H1 (cell line): Measurements from ENCODE around the gene CACNA2D4. TPM values are rescaled to one million over a fixed set of nuclear protein-coding genes. Genes with fewer than 3 reads are reported as not detected.

Experiments
- CTCF ChIA-PET: fragments of 300-600 bp; sonication (Branson Sonifier 250); formaldehyde crosslinking; loops from one replicate; lab custom pipeline; 2021; ENCODE audit not compliant: partially characterized antibody; lab: Charles Lee
- POLR2A ChIA-PET: fragments of 300-600 bp; sonication (Branson Sonifier 250); formaldehyde crosslinking; loops from one replicate; lab custom pipeline; 2021; ENCODE audit warnings: inconsistent platforms; ENCODE audit not compliant: partially characterized antibody; lab: Charles Lee
- DNase-seq, 2 experiments: peaks; one replicate each; pipeline versions ENCODE4 v3.0.0 to v3.0.0-alpha.2; 2010 to 2022; ENCODE audit warnings: low spot score in 2 of 2, low read depth in 1 of 2, mixed read lengths in 1 of 2
- FAIRE-seq: peaks from 2 replicates; lab custom pipeline; 2011; peaks lifted over from hg19 to GRCh38; lab: Jason Lieb, UNC
- H2AFZ ChIP-seq: 2 replicates; pipeline ENCODE4 v1.8.1; 2012; ENCODE audit warnings: low read length, inconsistent platforms
- H2AK5ac ChIP-seq: 2 replicates; pipeline ENCODE4 v1.6.1; 2013; ENCODE audit warnings: low read depth, low read length
- H2BK120ac ChIP-seq: replicated peaks from 2 replicates; pipeline ENCODE3; 2013; ENCODE audit warnings: low read depth, low read length, inconsistent platforms
- H2BK12ac ChIP-seq: 2 replicates; pipeline ENCODE4 v1.6.1; 2013; ENCODE audit warnings: low read depth, low read length
- H2BK15ac ChIP-seq: 2 replicates; pipeline ENCODE4 v1.6.1; 2013; ENCODE audit warnings: low read length
- H2BK20ac ChIP-seq: 2 replicates; pipeline ENCODE4 v1.6.1; 2013; ENCODE audit warnings: low read length
- H2BK5ac ChIP-seq: 2 replicates; pipeline ENCODE4 v1.6.1; 2013; ENCODE audit warnings: low read depth, low read length
- H3K14ac ChIP-seq: 2 replicates; pipeline ENCODE4 v1.6.1; 2013; ENCODE audit warnings: inconsistent platforms; ENCODE audit not compliant: insufficient read length
- H3K18ac ChIP-seq: 2 replicates; pipeline ENCODE4 v1.6.1; 2013; ENCODE audit warnings: low read length; ENCODE audit errors: extremely low read depth
- H3K23ac ChIP-seq: 2 replicates; pipeline ENCODE4 v1.6.1; 2013; ENCODE audit warnings: inconsistent platforms; ENCODE audit not compliant: insufficient read length
- H3K23me2 ChIP-seq: 2 replicates; pipeline ENCODE4 v1.6.1; 2013; ENCODE audit warnings: low read depth, low read length
- H3K27ac ChIP-seq: 2 replicates; pipeline ENCODE4 v1.6.1; 2011; ENCODE audit warnings: low read depth, low read length, inconsistent platforms
- H3K27me3 ChIP-seq, 4 experiments: replicated peaks in 1 of 4; 1 replicate in 1 of 4; 2 replicates in 3 of 4; pipeline versions ENCODE4 v1.6.1 to v1.8.1; 2011 to 2013; ENCODE audit warnings: low read length in 3 of 4, mild to moderate bottlenecking in 3 of 4, inconsistent platforms in 2 of 4, mixed read lengths in 2 of 4, moderate library complexity in 1 of 4; ENCODE audit not compliant: control insufficient read depth in 3 of 4, insufficient read depth in 3 of 4; ENCODE audit errors: extremely low read depth in 1 of 4
- H3K36me3 ChIP-seq, 4 experiments: 2 replicates each; pipeline versions ENCODE4 v1.6.1 to v1.8.1; 2011 to 2013; ENCODE audit warnings: mild to moderate bottlenecking in 4 of 4, low read length in 3 of 4, moderate library complexity in 2 of 4, control low read depth in 1 of 4, inconsistent platforms in 1 of 4; ENCODE audit not compliant: insufficient read depth in 4 of 4, control insufficient read depth in 2 of 4
- H3K4ac ChIP-seq: replicated peaks from 2 replicates; pipeline ENCODE3; 2013; ENCODE audit warnings: low read length, low read depth, mixed read lengths, inconsistent platforms; ENCODE audit not compliant: insufficient read length
- H3K4me1 ChIP-seq, 4 experiments: replicated peaks in 1 of 4; 1 replicate in 1 of 4; 2 replicates in 3 of 4; pipeline versions ENCODE4 v1.6.1 to v1.8.1; 2011 to 2013; ENCODE audit warnings: low read length in 3 of 4, inconsistent platforms in 2 of 4, mixed read lengths in 1 of 4; ENCODE audit not compliant: insufficient read depth in 4 of 4, control insufficient read depth in 3 of 4
- H3K4me2 ChIP-seq, 2 experiments: 2 replicates each; pipeline versions ENCODE4 v1.6.1 to v1.8.1; 2011 to 2013; ENCODE audit warnings: low read depth in 2 of 2, low read length in 2 of 2, control low read depth in 1 of 2, inconsistent platforms in 1 of 2, mild to moderate bottlenecking in 1 of 2; ENCODE audit not compliant: insufficient read depth in 1 of 2
- H3K4me3 ChIP-seq, 4 experiments: fragments of 200-600, 300-600 bp in 1 of 4; sonication (generic), shearing (Covaris generic), sonication (Bioruptor Twin) in 1 of 4; 2 replicates each; pipeline versions ENCODE4 v1.5.1 to v1.8.1; 2011 to 2016; ENCODE audit warnings: low read length in 4 of 4, low read depth in 3 of 4, control low read depth in 2 of 4, inconsistent platforms in 2 of 4, mild to moderate bottlenecking in 2 of 4, mixed read lengths in 1 of 4, moderate library complexity in 1 of 4; ENCODE audit not compliant: insufficient read depth in 2 of 4; ENCODE audit errors: extremely low read depth in 1 of 4
- H3K56ac ChIP-seq: replicated peaks from 2 replicates; pipeline ENCODE3; 2013; ENCODE audit warnings: low read depth, mild to moderate bottlenecking, mixed read lengths, low read length, inconsistent platforms; ENCODE audit not compliant: insufficient read length
- H3K79me1 ChIP-seq: 2 replicates; pipeline ENCODE4 v1.6.1; 2013; ENCODE audit warnings: low read depth, low read length, control low read depth
- H3K79me2 ChIP-seq, 2 experiments: 2 replicates each; pipeline versions ENCODE4 v1.6.1 to v1.8.1; 2012 to 2013; ENCODE audit warnings: low read length in 2 of 2, mild to moderate bottlenecking in 2 of 2, inconsistent platforms in 1 of 2; ENCODE audit not compliant: insufficient read depth in 2 of 2, control insufficient read depth in 1 of 2
- H3K9ac ChIP-seq, 4 experiments: replicated peaks in 1 of 4; 1 replicate in 1 of 4; 2 replicates in 3 of 4; pipeline versions ENCODE4 v1.6.1 to v1.8.1; 2011 to 2013; ENCODE audit warnings: low read depth in 3 of 4, low read length in 3 of 4, control low read depth in 2 of 4, mild to moderate bottlenecking in 2 of 4, moderate library complexity in 2 of 4, inconsistent platforms in 1 of 4; ENCODE audit errors: extremely low read depth in 1 of 4
- H3K9me3 ChIP-seq, 2 experiments: 2 replicates each; pipeline versions ENCODE4 v1.6.1 to v1.8.1; 2012 to 2013; ENCODE audit warnings: mild to moderate bottlenecking in 2 of 2, moderate library complexity in 2 of 2, control low read depth in 1 of 2, inconsistent platforms in 1 of 2, low read depth in 1 of 2, low read length in 1 of 2, mixed read lengths in 1 of 2; ENCODE audit not compliant: insufficient read depth in 2 of 2
- H4K20me1 ChIP-seq, 2 experiments: replicated peaks in 1 of 2; 2 replicates each; pipeline versions ENCODE3 to v1.8.1; 2011 to 2013; ENCODE audit warnings: inconsistent platforms in 2 of 2, low read length in 2 of 2, mild to moderate bottlenecking in 1 of 2; ENCODE audit not compliant: insufficient read depth in 2 of 2, control insufficient read depth in 1 of 2
- H4K5ac ChIP-seq: 2 replicates; pipeline ENCODE4 v1.6.1; 2013; ENCODE audit warnings: low read length, low read depth, mixed read lengths, inconsistent platforms; ENCODE audit not compliant: insufficient read length
- H4K8ac ChIP-seq: 2 replicates; pipeline ENCODE4 v1.8.0; 2013; ENCODE audit warnings: mild to moderate bottlenecking, moderate library complexity, low read length, inconsistent platforms; ENCODE audit not compliant: insufficient read depth; ENCODE audit errors: extremely low read depth
- H4K91ac ChIP-seq: replicated peaks from 2 replicates; pipeline ENCODE3; 2013; ENCODE audit warnings: low read length, mixed read lengths, inconsistent platforms; ENCODE audit not compliant: insufficient read length
- CBX5 ChIP-seq: fragments of 300-800, 300-1000 bp; sonication (generic); IDR thresholded peaks from 2 replicates; pipeline ENCODE4 v1.7.1; 2016; ENCODE audit warnings: antibody characterized with exemption, low read length, low read depth
- GABPA ChIP-seq: IDR thresholded peaks from 2 replicates; pipeline ENCODE4 v1.6.1; 2011; ENCODE audit warnings: mild to moderate bottlenecking, low read length, moderate library complexity, borderline replicate concordance; ENCODE audit not compliant: insufficient read depth
- MAFK ChIP-seq: IDR thresholded peaks from 2 replicates; pipeline ENCODE4 v1.6.1; 2012; ENCODE audit warnings: low read depth, mild to moderate bottlenecking, improper control_type of control experiment, low read length
- RFX5 ChIP-seq: IDR thresholded peaks from 2 replicates; pipeline ENCODE4 v1.6.1; 2011; ENCODE audit warnings: low read depth, low read length, improper control_type of control experiment, borderline replicate concordance
- SIRT6 ChIP-seq: IDR thresholded peaks from one replicate; pipeline ENCODE4 v1.7.1; 2012; ENCODE audit warnings: low read length, inconsistent platforms
- ZNF274 ChIP-seq: IDR thresholded peaks from 2 replicates; pipeline ENCODE4 v1.7.0; 2012; ENCODE audit warnings: low read length, borderline replicate concordance; ENCODE audit errors: extremely low read depth
- WGBS, 2 experiments: shearing (Covaris generic) in 1 of 2; methylation state at CpG; one replicate each; pipeline versions ENCODE4 v1.1.6 to v1.1.7; 2013 to 2015; ENCODE audit warnings: low lambda C conversion rate in 2 of 2, mixed read lengths in 2 of 2, inconsistent platforms in 1 of 2, low coverage in 1 of 2, missing lambda C conversion rate in 1 of 2; ENCODE audit not compliant: insufficient replicate concordance in 2 of 2, insufficient coverage in 1 of 2, insufficient read length in 1 of 2; ENCODE audit errors: extremely low coverage in 1 of 2, missing lambda C conversion rate in 1 of 2; 5-methylcytosine and 5-hydroxymethylcytosine counted together
- polyA plus RNA-seq, 7 experiments: library from polyadenylated mRNA; depleted of rRNA in 3 of 7; stranded (reverse) in 5 of 7; unstranded in 2 of 7; fragments of >200 nt in 5 of 7; fragments of 200-250 nt in 2 of 7; gene quantifications; 1 replicate in 5 of 7; 2 replicates in 1 of 7; 4 replicates in 1 of 7; pipeline versions ENCODE4 v1.2.1 to v1.2.3, GENCODE V29; 2011 to 2013; ENCODE audit warnings: missing spikeins in 2 of 7, mixed read lengths in 2 of 7
- total RNA-seq: library from RNA; stranded (reverse); fragmentation: NEBNext Ultra II Directional; extraction: Animal tissue kit (Norgen Biotek cat#: 25700); gene quantifications from 2 replicates; pipeline ENCODE4 v1.2.1, GENCODE V29; 2021

The CACNA2D4 gene
- total and polyA plus RNA-seq, 2 of the 8 experiments (the other 6 are each of a cell fraction or from before 2014, with no cell fraction given), result 0.44 to 0.88 TPM

- no peaks in the 10 kb centered on the region for H4K20me1 ChIP-seq
- FAIRE-seq, result no peak
- no peak overlapping the region for H2AK5ac ChIP-seq
- H4K91ac ChIP-seq, result no peak overlapping the region
- H3K9me3 ChIP-seq, result no peaks in the 10 kb centered on the region
- H3K4me2 ChIP-seq, result no peak overlapping the region
- no peak overlapping the region for H4K5ac ChIP-seq
- no peak overlapping the region for H3K4me3 ChIP-seq
- no peaks in the 10 kb centered on the region for H3K23me2 ChIP-seq
- WGBS, 2 experiments, result 90 to 100% methylated on average over 4 to 13 of the region's 13 CpGs
- H2AFZ ChIP-seq, result no peak overlapping the region
- no peaks in the 10 kb centered on the region for H3K27me3 ChIP-seq
- H3K56ac ChIP-seq, result no peak overlapping the region
- DNase-seq, result no peak
- H2BK20ac ChIP-seq, result no peak overlapping the region
- H2BK120ac ChIP-seq, result no peak overlapping the region
- H3K79me1 ChIP-seq, result no peaks in the 10 kb centered on the region; the same call in 1 of the 2 replicates
- H3K36me3 ChIP-seq, result no peaks in the 10 kb centered on the region
- H2BK15ac ChIP-seq, result no peak overlapping the region
- CTCF ChIA-PET, result interaction anchor here (0.6 to 5.0 kb wide), 7 partner anchors 14 to 286 kb away, joined by 3 to 26 read pairs (median 3); no protein-coding TSS in a partner anchor
- H3K9ac ChIP-seq, result no peak overlapping the region
- POLR2A ChIA-PET, result no interaction called here
- H2BK12ac ChIP-seq, result no peak overlapping the region
- no peak overlapping the region for H2BK5ac ChIP-seq
- H3K27ac ChIP-seq, result no peak overlapping the region
- H4K8ac ChIP-seq, result no peak overlapping the region
- H3K4me1 ChIP-seq, result peaks cover 0 to 11% (median 6%) of the 10 kb centered on the region in 4 experiments; a peak in 6 of 7 replicates
- H3K79me2 ChIP-seq, result no peaks in the 10 kb centered on the region
- H3K14ac ChIP-seq, result no peak overlapping the region
- H3K23ac ChIP-seq, result no peak overlapping the region
- no peak overlapping the region for H3K18ac ChIP-seq
- TF ChIP-seq GABPA (no peak), RFX5 (no peak), SIRT6 (no peak), MAFK (no peak), ZNF274 (no peak), CBX5 (no peak)
- no peak overlapping the region for H3K4ac ChIP-seq
Observed at GRCh38 chr12:1920436-1920835, 2.0 kb upstream of the CACNA2D4 start.
